T-helper 2 cell treated with Interferon-gamma antibody and Interleukin-4, amounts not matched to agents 5 μg/mL and 100 μg/mL, for 36 hours (primary cell): Measurements from ENCODE around the gene RFC5.

ENCODE experiments used
- DNase-seq: peaks from one replicate; pipeline ENCODE4 v3.0.0; 2021; ENCODE audit warnings: low spot score
- H3K27ac Mint-ChIP-seq: one replicate; pipeline ENCODE4 v1.8.0; 2021; ENCODE audit warnings: mild to moderate bottlenecking, mixed read lengths
- H3K27me3 Mint-ChIP-seq: one replicate; pipeline ENCODE4 v1.8.0; 2021; ENCODE audit warnings: low read depth, mixed read lengths
- H3K36me3 Mint-ChIP-seq: one replicate; pipeline ENCODE4 v1.8.0; 2021; ENCODE audit warnings: low read depth, mixed read lengths
- H3K4me1 Mint-ChIP-seq: one replicate; pipeline ENCODE4 v1.8.0; 2021; ENCODE audit warnings: low read depth, mixed read lengths
- H3K4me3 Mint-ChIP-seq: one replicate; pipeline ENCODE4 v1.8.0; 2022; ENCODE audit warnings: mild to moderate bottlenecking, moderate library complexity, mixed read lengths
- H3K9me3 Mint-ChIP-seq: one replicate; pipeline ENCODE4 v1.8.0; 2021; ENCODE audit warnings: mixed read lengths

The RFC5 gene

DNA sequence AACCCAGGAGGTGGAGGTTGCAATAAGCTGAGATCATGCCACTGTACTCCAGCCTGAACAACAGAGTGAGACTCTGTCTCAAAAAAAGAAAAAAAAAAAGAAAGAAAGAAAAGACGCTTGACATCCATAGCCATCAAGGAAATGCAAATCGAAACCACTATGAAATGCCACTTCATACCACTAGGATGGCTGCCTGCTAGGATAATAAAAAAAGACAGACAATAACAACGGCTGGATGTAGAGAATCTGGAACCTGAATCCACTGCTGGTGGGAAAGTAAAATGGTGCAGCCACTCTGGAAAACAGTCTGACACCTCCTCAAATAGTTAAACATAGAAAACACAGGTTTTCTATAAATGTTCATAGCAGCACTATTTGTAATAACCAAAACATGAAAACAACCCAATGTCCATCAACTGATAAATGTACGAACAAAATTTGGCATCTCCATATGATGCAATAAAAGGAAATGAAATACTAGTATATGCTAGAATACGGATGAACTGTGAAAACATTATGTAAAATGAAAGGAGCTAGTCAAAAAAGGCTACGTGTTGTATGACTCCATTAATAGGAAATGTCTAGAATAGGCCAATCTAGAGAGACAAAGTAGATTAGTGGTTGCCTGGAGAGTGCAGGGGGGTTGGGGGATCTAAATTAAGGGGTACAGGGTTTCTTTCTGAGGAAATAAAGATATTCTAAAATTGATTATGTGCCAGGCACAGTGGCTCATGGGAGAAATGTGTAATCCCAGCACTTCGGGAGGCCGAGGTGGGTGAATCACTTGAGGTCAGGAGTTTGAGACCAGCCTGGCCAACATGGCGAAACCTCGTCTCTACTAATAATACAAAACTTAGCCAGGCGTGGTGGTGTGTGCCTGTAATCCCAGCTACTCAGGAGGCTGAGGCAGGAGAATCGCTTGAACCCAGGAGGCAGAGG is 34.7 kb downstream of the RFC5 start:
- no peak overlapping the region for H3K4me3 Mint-ChIP-seq

DNA sequence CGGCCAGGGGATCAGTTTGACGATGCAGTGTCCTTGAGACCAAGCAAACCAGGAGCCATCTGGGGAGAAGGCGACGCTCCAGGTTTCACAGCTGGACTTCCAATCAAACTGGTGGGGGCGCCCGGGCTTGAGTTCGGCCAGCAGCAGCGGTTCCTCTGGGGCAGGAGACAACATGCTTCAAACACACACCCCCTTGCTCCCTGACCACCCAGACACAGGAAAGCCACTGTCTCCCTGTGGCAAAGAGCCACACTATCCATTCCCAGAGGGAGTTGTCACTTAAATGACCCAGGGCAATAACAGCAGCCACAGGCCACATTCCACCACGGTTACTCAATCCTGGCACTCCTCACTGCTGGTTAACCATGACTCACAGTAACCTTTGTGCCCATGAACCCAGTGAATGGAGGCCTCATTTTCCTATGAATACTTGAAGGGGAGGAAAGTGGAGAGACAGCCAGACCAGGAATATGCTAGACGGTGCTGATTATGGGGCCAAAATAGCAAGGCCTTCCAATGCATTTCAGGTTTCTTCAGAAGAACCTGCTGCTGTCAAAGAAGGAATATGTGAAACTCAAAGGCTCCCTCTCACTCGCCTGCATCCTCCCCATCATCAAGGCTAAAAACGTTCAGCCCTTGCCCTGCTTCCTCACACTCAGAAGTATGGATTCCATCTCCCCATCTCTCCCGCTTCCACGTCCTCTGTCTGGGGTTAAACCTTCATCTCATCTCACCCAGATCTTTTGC is 36.0 kb downstream of the RFC5 start:
- Mint-ChIP-seq H3K27me3 (no peaks in the 10 kb centered on the region), H3K27ac (peak overlapping the region; percentile 55), H3K36me3 (peaks cover 33% of the 10 kb centered on the region), H3K4me3 (no peak overlapping the region), H3K9me3 (no peaks in the 10 kb centered on the region), H3K4me1 (peaks cover 27% of the 10 kb centered on the region)
- peak; percentile 64 for DNase-seq

More for the DNA sequence above, 34.7 kb downstream of the RFC5 start:
- DNase-seq, result no peak
- Mint-ChIP-seq H3K27me3 (no peaks in the 10 kb centered on the region), H3K36me3 (peaks cover 35% of the 10 kb centered on the region), H3K4me1 (peaks cover 27% of the 10 kb centered on the region), H3K27ac (peak overlapping the region; percentile 11), H3K9me3 (no peaks in the 10 kb centered on the region)

DNA sequence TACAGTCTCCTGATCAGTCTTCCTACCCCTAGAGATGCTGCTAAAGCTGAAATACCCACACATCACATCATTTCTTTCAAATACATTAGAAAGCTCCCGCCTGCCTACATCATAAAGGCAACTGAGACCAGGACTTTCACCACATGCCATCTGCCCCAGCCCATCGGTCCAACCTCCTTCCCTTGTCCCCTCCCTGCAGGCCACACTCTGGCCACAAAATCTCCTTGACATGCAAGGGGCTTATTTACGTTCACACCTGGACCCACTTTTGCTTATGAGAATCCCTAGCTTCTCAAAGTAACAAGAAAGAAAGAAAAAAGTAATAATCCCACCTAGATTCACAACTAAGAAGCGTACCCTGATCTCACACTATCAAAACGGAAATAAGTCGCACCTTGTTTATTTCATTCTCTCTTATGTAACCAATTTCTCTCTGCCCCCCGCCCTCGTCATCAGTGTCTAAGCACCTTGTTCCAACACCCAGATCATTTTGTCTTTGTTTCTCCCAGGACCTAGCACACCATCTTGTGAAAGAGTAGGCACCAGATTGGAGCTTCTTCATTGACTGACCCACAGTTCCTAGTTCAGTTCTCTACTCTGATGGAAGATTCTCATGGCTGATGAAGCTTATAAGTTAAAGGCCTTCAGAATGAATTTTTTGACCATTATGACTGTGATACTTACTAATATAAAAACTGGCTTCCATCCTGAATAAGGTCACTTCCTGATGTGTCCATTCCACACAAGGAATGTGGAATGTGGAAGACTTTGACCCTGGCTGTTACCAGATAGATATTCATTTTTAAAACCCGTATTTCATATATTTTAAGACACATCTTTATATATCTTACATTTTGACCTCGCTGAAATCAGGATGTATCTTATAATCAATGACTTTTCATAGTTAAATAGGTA is 36.8 kb downstream of the RFC5 start:
- Mint-ChIP-seq H3K4me3 (no peak overlapping the region), H3K27ac (peak overlapping the region; percentile 55), H3K9me3 (no peaks in the 10 kb centered on the region), H3K4me1 (peaks cover 27% of the 10 kb centered on the region), H3K36me3 (peaks cover 33% of the 10 kb centered on the region), H3K27me3 (no peaks in the 10 kb centered on the region)
- DNase-seq, result no peak

- H3K27me3 Mint-ChIP-seq, result no peaks in the 10 kb centered on the region
- peak; percentile 69 for DNase-seq
- H3K36me3 Mint-ChIP-seq, result peaks cover 22% of the 10 kb centered on the region
- no peak overlapping the region for H3K4me3 Mint-ChIP-seq
- no peaks in the 10 kb centered on the region for H3K9me3 Mint-ChIP-seq
- peaks cover 34% of the 10 kb centered on the region for H3K4me1 Mint-ChIP-seq
- H3K27ac Mint-ChIP-seq, result peak overlapping the region; percentile 65
These were observed 38.6 kb downstream of the RFC5 start for GRCh38 chr12:118055144-118055557.

DNA sequence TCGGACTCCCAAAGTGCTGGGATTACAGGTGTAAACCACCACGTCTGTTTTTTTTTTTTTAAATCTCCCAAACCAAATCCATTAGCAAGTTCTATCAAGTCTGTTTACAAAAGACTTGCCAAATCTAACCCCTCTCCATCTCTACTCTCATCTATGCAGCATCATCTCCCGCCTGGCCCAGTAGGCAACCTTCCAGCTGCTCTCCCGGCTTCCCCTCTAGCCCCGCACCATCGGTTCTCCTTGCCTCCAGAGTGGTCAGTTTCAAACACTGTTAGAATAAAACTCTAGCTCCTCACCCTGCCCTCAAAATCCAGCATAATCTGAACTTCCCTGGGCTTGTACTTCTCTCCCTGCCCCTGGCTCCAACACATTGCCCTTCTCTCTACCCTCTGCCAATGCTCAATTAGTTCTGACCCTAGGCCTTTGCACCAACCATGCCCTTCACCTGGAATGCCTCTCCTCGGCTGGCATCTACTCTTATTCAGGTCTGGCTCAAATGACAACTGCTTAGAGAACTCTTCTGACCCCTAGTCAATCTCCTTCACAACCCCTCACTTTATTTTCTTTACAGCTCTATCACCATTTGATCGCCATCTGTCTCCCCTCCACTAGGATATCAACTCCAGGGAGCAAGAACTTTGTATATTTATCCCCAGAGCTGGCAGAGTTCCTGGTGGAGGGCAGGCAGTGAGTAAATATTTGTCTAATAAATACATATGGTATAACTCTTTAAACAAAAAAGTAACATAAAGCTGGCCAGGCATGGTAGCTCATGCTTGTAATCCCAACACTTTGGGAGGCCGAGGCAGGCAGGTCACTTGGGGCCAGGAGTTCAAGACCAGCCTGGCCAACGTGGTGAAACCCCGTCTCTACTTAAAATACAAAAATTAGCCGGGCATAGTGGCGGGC is 39.6 kb downstream of the RFC5 start:
- Mint-ChIP-seq H3K36me3 (peaks cover 18% of the 10 kb centered on the region), H3K9me3 (no peaks in the 10 kb centered on the region), H3K27ac (peak overlapping the region; percentile 0), H3K4me3 (no peak overlapping the region), H3K27me3 (no peaks in the 10 kb centered on the region), H3K4me1 (peaks cover 36% of the 10 kb centered on the region)
- no peak for DNase-seq

DNA sequence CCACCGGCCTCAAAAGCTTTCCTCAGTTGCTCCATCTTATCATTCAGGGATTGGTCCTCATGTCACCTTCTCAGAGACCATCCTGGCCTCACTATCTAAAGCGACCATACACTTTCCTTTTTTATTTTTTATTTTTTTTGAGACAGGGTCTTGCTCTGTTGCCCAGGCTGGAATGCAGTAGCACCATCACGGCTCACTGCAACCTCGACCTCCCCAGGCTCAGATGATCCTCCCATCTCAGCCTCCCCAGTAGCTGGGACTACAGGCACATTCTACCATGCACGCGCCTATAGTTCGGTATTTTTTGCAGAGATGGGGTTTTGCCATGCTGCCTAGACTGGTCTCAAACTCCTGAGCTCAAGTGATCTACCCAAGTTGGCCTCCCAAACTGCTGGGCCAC is 41.7 kb downstream of the RFC5 start:
- DNase-seq, result no peak
- no peak overlapping the region for H3K27ac Mint-ChIP-seq
- no peak overlapping the region for H3K4me3 Mint-ChIP-seq
- H3K9me3 Mint-ChIP-seq, result no peaks in the 10 kb centered on the region
- peaks cover 34% of the 10 kb centered on the region for H3K4me1 Mint-ChIP-seq
- no peaks in the 10 kb centered on the region for H3K27me3 Mint-ChIP-seq
- H3K36me3 Mint-ChIP-seq, result peaks cover 8% of the 10 kb centered on the region

GRCh38 chr12:118058881-118059280 is 42.4 kb downstream of the RFC5 start:
- DNase-seq, result no peak
- no peaks in the 10 kb centered on the region for H3K9me3 Mint-ChIP-seq
- no peak overlapping the region for H3K4me3 Mint-ChIP-seq
- peaks cover 6% of the 10 kb centered on the region for H3K36me3 Mint-ChIP-seq
- H3K27me3 Mint-ChIP-seq, result no peaks in the 10 kb centered on the region
- H3K27ac Mint-ChIP-seq, result no peak overlapping the region
- peaks cover 38% of the 10 kb centered on the region for H3K4me1 Mint-ChIP-seq

DNA sequence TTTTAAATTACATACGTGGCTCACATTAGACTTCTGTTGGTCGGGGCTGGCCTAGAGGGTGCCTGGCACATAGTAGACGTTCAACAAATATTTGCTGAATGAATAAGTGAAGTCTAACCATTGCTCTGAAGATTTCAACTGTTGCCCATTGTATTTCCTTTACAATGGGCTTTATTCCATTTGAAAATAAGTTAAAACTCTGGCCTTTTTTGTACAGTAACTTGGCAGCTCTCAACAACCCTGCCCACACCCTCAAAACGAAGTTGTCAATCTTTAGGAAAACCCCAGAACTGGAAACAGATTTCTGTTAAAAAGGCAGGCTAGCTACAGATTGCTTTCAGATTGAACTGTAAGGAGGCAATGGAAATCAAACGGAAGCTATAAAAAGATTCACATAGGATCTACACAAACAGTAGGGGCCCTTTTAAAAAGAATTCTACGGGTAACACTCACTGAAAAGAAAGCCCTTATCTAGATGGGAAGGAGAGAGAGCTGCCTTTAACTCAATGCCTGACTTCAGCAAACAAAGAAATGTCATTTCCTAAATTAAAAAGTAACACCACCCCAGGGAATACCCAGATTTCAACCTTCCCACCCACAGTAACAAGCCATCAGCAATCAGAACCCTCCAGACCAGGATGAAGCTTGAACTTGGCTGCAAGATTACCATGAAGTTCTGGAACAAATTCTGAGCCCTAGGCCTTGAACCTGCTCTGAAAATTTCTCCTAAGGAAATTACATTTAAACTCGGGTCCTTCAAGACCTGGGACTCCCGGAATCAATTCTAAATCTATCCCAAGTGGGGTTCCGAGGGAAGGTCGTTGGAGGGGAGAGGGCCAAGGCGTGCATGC is 43.1 kb downstream of the RFC5 start:
- no peaks in the 10 kb centered on the region for H3K27me3 Mint-ChIP-seq
- peaks cover 45% of the 10 kb centered on the region for H3K4me1 Mint-ChIP-seq
- peaks cover 6% of the 10 kb centered on the region for H3K36me3 Mint-ChIP-seq
- no peaks in the 10 kb centered on the region for H3K9me3 Mint-ChIP-seq
- DNase-seq, result no peak
- peak overlapping the region; percentile 87 for H3K4me3 Mint-ChIP-seq
- peak overlapping the region; percentile 86 for H3K27ac Mint-ChIP-seq

DNA sequence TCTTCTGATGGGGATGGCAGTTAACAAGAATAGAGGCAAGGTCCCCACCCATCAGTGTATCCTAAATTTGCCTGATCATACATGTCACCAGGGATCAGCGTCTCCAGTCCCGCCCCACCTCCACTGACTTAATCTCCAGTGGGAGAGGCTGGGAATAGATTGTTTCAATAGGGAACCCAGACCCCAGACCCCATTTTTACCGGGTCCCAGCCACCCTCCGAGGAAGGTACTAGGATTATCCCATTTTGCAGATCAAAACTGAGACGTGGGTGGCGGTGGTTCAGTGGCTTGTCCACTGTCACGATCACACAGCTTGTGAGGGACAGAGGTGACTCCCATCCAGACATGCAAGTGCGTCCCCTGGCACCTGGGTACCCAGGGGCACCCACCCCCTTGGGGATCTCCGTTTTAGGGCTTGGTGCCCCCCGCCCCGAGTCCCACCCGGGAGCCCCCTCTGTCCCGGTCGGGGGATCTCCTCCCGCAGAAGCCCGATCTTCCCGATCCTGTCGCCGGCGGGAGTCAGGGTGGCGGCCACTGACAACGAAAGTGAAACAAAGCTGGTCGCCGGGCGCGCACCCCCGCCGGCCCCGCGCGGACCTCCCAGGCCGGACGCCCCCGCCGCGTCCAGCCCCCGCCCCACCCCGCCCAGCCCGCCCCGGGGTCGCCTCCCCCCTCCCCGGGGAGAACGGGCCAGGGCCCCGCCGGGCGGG is 44.0 kb downstream of the RFC5 start:
- Mint-ChIP-seq H3K4me3 (peak overlapping the region; percentile 87), H3K36me3 (peaks cover 3% of the 10 kb centered on the region), H3K27ac (peak overlapping the region; percentile 86), H3K27me3 (no peaks in the 10 kb centered on the region), H3K4me1 (peaks cover 50% of the 10 kb centered on the region), H3K9me3 (no peaks in the 10 kb centered on the region)
- peak; percentile 36 for DNase-seq

DNA sequence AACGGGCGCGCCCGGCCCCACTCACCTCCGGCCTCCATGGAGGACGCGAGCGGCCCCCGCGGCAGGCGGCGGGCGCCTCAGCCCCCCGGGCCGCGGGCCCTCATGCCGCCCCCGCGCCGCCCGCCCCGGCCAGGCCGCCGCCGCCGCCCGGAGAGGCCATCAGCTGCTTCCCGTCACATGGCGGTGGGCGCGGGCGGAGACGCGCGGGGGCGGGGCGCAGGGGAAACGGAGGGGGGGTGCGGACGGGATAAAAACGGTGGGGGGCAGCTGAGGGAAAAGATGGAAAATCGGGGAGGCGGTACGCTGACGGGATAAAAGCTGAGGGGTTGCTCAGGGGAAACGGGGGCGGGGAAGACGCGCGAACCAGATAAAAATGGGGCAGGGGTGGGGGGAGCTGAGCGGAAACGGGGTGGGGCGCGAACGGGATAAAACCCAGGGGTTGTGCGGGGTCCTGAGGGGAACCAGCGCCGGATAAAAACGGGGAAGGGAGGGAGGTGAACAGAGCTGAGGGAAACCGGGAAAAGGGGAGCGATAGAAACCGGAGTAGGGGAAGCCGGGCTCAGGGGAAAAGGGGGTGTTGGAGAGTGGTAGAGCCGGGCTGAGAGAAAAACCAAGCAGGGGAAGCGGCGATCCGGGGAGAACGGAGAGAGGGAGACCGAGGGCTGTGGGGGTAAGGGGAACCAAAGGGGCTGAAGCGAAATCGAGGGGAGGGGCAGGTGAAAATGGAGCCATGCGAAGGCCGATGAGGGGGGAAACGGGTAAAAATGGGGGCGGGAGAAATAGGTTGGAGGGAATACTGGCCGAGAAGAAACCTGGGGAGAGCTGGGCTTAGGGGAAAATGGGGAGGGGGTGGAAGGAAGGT is 44.7 kb downstream of the RFC5 start, which contains the start of gene WSB2:
WSB2 (minus strand) TSS at position 169 of the 862 bp plus-strand sequence; CDS start at position 38, 131 bp downstream.
- H3K9me3 Mint-ChIP-seq, result no peaks in the 10 kb centered on the region
- DNase-seq, result peak; percentile 72
- H3K36me3 Mint-ChIP-seq, result peaks cover 3% of the 10 kb centered on the region
- peaks cover 49% of the 10 kb centered on the region for H3K4me1 Mint-ChIP-seq
- peak within 1 kb of the TSS; percentile 99 for H3K4me3 Mint-ChIP-seq
- no peaks in the 10 kb centered on the region for H3K27me3 Mint-ChIP-seq
- H3K27ac Mint-ChIP-seq, result peak within 1 kb of the TSS; percentile 99
